NCI-H2029 (cell line): Measurements from ENCODE around the gene SNURF.
A peak's percentile ranks its signal among the peaks of the same experiment; 100 is the strongest.
"Not testable (repeated sequence)": the region's sequence is repeated elsewhere in the genome, so short reads cannot be mapped to it uniquely, and the experiment has no call there.

Source experiments
- DNase-seq: peaks from one replicate; lab custom pipeline; 2025; lab: John Stamatoyannopoulos, UW

The SNURF gene, protein sequence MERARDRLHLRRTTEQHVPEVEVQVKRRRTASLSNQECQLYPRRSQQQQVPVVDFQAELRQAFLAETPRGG

GRCh38 chr15:24954783-24955530 is at the start of gene SNURF, which contains the start of gene SNRPN:
SNURF (plus strand) TSS chr15:24954987; CDS start chr15:24955049, 62 bp downstream.
SNRPN (plus strand) TSS chr15:24954987; CDS start chr15:24974454, 19,467 bp downstream.
- peak; percentile 39 for DNase-seq

DNA sequence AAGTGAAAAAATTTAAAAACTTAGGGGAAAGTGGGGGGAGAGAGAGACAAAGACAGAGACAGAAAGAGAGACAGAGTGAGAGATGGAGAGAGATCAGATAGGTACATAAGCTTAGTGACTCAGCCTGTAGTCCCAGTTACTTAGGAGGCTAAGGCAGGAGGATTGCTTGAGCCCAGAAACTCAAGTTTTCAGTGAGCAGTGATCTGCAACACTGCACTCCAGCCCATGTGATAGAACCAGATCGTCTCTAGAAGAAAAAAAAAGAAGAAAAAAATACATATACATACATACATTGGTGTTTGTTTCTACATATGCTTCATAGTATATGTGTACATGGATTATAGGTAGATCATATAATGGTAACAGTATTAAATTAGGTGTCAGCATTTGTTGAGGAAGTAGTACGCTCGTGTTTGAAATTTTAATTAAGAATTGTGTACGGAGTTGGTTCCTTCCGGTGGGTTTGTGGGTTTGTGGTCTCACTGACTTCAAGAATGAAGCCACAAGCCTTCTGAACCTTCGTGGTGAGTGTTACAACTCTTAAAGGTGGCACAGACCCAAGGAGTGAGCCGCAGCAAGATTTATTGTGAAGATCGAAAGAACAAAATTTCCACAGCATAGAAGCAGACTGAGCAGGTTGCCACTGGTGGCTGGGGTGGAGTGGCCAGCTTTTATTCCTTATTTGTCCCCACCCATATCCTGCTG is 38.3 kb upstream of the SNURF start:
- no peak for DNase-seq

DNA sequence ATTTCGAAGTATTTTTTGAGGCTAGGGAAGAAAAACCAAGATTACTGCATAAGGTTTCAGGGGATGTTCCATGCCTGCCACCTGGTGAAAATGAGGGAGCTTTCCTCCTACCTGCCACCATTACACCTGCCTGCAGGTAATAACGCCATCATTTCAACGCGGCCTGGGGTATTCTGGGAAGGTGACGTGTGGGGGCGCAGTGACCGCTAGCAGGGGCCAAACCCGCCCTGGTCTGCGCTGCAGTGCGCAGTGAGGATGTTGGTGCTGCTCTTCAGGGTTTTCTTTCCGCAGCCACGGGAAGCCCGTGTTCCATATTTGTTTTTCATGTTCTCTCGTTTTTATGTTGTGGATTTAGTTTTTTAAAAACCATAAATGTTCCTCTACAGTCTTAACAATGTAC is 37.4 kb upstream of the SNURF start:
- DNase-seq, result no peak

- peak; percentile 58 for DNase-seq
Measured at GRCh38 chr15:24919446-24919845, 35.3 kb upstream of the SNURF start.

GRCh38 chr15:24922781-24923180 is 32.0 kb upstream of the SNURF start:
- DNase-seq, result not testable (repeated sequence)

DNA sequence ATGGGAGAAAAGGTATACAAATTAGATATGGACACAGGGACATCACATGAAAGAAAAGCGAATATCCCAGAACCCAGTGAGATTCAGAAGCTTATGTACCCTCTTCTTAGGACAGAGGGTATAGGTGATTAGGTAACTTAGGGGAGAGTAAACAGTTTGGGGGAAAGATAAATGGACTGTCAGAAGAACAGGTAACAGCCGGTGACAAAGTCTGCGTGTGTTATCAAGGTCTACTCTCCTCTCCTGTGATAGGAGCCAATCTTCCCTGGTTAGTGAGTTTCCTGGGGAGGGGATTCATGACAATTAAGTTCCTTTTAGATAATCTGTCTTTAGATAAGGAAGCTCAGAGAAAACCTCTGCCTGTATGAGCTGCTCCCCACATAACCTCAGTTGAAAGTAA is 30.6 kb upstream of the SNURF start:
- DNase-seq, result no peak

DNA sequence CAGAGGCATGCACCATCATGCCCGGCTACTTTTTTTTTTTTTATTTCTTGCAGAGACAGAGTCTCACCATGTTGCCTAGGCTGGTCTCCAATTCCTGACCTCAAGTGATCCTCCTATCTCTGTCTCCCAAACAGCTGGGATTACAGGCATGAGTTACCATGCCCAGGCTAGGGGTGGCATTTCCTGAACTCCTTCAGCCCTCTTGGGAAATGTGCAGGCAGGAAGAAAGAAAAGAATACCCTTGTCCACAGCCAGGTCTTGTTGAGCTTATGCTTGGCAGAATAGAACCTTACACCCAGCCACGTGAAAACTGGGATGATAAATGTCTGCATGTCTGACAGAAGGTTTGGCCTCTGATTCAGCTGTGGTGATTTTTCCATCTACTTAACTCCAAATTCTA is 30.2 kb upstream of the SNURF start:
- no peak for DNase-seq

DNA sequence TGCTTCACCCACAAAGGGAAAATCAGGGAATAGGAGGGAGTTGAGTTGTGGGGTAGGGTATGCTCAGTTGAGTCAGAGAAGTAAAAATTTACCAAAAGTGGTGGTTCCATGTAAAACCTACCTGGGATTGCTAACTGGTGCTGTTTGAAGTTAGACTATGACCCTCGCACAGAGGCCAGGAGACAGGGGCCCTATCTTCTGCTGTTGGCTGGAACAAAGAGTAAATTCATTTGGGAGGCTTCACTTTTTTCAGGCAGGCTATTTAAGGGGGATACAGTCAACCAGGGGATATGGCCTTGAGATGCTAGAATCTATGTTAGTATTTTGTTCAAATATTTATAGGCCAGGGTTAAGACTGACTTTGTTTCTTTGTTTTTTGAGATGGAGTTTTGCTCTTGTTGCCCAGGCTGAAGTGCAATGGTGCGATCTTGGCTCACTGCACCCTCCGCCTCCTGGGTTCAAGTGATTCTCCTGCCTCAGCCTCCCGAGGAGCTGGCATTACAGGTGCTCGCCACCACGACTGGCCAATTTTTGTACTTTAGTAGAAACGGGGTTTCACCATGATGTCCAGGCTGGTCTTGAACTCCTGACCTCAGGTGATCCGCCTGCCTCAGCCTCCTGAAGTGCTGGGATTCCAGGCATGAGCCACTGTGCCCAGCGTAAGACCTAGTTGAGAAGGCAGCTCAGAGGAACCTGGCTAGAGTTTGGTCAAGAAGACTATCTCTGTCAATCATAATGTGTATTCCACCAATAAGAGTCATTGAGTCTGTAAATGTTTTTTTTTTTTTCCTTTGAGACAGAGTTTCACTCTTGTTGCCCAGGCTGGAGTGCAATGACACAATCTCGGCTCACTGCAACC is 22.7 kb upstream of the SNURF start:
- DNase-seq, result not testable (repeated sequence)

DNA sequence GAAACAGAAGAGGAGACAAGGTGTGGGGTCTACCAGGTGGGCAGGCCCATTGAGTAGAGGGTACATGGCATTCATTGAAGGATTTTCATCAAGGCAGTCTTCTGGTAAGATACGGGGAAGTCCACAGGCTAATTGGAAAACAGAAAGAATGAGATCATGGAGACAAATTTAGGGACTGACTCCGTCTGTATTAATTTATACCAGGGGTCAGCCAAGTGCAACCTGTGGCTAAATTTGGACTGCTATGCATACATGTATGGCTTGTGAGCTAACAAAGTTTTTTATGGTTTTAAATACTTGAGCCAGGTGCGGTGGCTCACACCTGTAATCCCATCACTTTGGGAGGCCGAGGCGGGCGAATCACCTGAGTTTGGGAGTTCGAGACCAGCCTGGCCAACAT is 21.1 kb upstream of the SNURF start:
- no peak for DNase-seq

GRCh38 chr15:24938224-24938623 is 16.6 kb upstream of the SNURF start:
- DNase-seq, result not testable (repeated sequence)

DNA sequence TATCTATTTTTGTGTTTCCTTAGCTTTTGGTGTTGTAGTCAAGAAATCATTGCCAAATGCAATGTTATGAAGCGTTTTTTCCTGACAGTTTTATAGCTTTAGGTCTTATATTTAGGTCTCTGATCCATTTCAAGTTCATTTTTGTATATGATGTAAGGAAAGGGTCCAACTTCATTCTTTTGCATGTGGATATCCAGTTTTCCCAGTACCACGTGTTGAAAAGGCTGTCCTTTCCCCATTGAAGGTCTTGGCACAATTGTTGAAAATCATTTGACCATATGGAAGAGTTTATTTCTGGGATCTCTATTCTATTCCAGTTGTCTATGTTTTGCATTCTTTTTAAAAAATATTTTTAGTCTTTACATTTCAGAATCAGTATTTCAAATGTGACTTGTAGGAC is 14.6 kb upstream of the SNURF start:
- DNase-seq, result no peak

DNA sequence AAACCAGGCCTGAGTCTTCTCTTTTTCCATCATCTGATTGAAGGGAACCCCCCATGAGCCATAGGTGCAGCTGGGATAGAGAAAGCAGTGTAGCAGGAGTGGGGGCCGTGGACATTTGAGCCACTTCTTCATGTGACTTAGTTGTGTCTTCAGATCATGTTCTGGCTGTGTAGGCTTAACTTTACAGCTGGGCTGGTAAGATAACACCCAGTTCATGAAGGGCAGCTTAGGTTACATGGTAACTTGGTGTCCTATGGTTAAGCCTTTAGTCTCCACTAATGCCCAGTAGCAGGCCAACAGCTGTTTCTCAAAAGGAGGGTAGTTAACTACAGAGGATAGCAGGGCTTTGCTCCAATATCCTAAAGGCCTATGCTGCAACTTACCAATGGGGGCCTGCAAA is 11.4 kb upstream of the SNURF start:
- DNase-seq, result no peak

DNA sequence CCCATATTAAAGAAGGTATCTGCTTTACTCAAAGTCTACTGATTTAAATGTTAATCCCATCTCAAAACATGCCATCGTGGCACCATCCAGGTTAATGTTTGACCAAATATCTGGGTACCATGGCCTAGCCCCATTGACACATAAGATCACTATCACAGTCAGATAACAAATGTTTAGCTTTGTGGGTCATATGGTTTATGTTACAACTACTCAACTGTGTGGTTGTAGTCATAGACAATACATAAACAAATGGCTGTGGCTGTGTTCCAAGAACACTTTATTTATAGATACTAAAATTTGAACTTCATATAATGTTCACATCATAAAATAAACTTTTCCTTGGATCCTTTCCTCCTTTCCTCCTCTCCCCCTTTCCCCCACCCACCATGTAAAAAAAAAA is 9.8 kb upstream of the SNURF start:
- DNase-seq, result peak; percentile 21

- no peak for DNase-seq
Measured at GRCh38 chr15:24945711-24946110, 9.1 kb upstream of the SNURF start.

GRCh38 chr15:24948495-24948894 is 6.3 kb upstream of the SNURF start:
- no peak for DNase-seq

DNA sequence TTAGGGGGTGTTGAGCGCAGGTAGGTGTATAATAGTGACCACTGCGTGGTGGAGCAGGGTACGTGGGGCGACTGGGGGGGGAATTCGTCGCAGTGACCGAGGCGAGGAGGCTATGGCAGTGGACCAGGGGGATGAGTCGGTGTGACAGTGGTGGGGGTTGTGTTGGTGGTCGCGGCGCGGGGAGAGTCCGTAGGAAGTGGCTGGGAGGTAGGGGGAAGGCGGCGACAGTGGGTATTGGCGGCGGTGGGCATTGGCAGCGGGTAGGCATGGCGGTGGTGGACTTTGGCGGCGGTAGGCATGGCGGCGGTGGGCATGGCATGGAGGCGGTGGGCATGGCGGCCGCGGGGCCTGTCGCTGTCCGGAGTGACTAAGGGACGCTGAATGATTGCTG is 739 bp downstream of the SNURF start:
- DNase-seq, result no peak

DNA sequence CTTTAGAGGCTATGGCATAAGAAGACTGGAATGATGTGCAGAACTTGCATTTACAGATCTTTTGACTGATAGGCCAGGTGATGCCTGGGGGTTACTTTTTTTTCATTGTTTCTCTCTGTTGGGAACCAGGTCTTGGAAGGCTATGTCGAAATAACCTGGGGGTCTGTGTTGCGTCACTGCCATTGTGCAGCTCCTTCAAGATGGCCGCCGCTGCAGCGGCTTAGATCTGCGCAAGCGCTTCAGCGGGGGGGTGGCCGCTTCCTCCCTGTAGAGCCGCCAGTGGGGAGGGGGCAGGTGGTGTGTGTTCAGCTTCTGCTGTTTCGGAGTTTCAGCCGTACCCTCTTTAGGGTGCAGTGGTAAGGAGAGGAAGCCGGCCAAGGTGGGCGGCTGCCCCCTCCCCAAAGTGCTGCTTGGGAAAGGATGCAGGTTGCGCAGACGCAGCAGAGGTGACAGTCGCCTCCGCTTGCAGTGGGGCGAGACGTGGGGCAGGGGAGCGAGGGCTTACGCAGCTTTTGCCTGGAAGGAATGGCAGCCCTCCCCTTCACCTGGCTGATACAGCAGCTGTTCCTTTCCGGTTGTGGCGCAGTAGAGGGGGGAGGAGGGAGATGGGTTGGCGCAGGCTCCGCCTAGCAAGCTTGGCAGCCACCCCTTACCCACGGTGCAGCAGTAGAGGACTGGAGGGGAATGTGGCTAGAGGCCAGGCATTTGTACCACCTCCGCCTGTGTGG is 1.5 kb downstream of the SNURF start:
- peak; percentile 85 for DNase-seq

- DNase-seq, result no peak
Measured at GRCh38 chr15:24957691-24958090, 2.9 kb downstream of the SNURF start.

- DNase-seq, result no peak
Measured at GRCh38 chr15:24961967-24962366, 7.2 kb downstream of the SNURF start.

GRCh38 chr15:24962880-24963279 is 8.1 kb downstream of the SNURF start:
- no peak for DNase-seq

GRCh38 chr15:24966364-24967103 is 11.7 kb downstream of the SNURF start:
- no peak for DNase-seq
